ENCODE measurements around the gene STAT1. TPM values are rescaled to one million over a fixed set of nuclear protein-coding genes. Genes with fewer than 3 reads are reported as not detected.
A peak's percentile ranks its signal among the peaks of the same experiment; 100 is the strongest.

STAT1 gene
- polyA plus RNA-seq, 1 donor: 139 TPM

DNA sequence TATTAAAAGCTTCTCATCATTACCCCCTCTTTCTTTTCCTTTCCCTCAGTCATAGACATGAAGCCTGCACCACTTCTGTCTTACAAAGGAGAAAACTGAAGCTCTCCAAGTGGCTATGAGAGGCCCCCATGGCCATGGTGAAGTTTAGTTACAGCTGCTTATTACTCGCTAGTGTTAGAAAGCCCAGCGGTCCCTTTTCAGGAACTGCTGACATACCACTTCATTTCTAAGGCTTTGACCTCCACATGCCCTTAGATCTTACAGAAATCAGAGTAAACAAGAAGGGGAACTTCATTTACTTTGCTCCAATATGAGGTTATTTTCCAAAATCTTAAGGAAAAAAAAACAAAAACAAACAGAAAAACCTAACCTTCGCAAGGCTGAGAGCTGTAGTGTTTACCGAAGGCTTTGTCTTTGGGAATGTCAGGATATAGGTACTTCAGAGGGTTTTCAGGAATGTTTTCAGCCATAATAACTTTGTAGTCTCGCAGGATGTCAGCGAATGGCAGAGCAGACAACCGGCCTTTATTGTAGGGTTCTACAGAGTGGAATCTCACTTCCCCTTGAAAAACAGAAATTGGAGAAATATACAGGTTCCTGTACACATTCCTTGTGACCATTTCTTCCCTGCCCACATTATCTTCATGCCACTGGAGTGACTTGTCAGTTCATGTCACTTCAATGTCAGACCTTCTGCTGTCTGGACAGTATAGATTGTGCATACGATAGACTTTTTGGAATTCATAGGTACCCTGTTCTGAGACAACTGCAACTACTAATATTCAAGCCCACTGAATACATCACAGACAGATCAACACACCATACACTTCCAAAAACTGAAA is 18.8 kb upstream of the STAT1 start:
- no peak for DNase-seq

DNA sequence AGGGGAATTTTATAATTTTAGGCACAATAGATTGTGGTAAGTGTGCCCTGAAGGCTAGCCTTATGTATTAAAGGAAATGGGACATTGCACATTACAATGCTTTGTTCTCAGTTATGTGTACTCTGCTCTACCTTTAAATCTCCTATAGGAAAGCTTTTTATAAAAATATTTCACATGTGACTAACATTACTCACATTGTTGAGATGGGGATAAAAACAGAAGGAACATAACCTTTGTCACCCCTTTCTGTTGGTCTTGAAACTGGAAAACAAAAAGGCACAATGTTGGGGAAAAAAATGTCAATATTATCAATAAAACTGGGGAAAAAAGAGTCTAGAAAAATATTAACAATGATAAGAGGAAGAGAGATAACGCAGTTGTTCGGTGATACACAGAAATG is 17.3 kb upstream of the STAT1 start:
- DNase-seq: no peak

DNA sequence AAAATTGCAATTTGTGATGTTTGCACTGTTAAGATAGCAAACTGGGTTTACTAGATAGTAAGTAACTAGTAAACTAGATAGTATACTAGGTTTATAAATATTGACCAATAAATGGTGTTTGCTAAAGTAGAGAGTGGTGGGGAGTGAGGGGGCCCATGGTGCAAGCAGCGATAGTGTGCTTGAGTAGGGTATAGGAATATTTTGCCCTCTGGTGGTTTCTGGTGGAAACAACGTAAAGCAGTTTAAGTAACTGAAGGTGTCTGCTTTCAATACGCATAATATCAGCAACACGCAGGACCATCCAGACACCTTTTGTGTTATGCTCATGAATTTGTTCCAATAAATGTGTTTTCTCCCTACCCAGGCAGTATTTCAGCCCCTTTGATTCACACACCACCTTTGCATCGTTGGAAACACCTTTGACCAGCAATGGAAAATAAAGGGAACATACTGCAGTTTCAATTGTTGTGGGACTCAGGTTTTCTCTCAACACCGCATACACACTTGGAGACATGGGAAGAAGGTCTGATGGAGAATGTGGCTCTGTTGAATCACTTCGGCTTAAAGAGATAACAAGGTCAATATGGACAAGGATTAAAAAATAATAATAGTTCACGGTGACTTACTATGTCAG is 16.7 kb upstream of the STAT1 start:
- no peak for DNase-seq

DNA sequence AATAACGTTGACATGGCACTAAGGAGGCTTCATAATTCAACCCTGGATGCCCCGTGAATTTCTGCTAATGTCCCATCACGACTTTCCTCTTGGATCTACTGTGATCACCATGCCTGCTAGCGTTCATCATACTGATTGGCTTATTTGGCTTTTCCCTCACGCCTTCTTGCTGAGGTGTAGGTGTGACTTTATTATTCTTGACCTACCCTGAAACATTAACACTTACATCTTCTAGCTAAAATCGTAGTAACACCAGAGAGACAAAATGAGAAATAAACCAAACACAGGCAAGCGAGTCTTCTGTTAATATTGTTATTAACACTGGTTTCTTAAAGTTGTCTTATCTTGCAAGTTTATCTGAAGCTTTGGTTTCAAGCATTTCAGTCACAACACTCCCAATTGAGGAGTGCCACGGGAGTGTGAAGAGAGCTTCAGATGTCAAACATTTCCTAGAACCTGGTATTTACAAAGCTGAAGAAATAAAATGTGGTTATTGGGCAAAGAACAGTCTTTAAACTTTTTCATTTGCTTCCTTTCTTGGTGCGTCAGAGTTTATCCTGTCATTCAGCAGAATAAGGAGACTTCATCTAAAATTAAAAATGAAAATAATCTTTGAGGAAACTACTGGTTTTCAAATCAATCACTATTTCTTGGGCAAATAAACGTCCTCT is 15.4 kb upstream of the STAT1 start:
- DNase-seq: no peak

DNA sequence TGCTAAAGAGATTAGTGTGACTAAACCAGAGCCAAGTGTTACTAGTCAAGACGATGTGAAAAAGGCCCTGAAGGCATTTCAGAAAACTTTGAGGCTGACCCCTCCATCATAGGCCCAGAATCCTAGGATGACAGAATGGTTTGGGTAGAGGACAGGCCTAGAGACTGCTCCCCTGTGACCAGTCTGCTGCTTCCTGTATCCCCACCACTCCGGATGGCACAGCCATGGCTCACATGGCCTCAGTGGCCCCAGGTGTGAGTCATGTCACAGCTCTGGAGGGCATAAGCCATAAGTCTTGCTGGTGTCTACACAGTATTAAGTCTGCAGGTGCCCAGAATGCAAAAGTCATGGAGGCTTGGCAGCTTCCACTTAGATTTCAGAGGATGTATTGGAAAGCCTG is 12.4 kb upstream of the STAT1 start:
- no peak for DNase-seq

DNA sequence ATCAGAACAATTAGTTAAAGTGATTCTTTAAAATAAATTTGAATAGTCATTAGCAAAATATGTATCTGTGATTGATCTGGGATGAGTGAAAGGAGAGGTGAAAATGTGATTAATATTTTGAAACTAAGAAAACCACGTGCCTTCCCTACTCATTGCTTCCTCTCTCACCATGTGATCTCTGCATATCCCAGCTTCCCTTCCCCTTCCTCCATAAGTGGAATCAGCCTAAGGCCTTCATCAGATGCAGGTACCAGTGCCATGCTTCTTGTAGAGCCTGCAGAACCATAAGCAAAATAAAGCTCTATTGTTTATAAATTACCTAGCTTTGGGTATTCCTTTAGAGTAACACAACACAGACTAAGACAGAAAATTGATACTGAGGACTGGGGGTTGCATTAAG is 11.2 kb upstream of the STAT1 start:
- no peak for DNase-seq

DNA sequence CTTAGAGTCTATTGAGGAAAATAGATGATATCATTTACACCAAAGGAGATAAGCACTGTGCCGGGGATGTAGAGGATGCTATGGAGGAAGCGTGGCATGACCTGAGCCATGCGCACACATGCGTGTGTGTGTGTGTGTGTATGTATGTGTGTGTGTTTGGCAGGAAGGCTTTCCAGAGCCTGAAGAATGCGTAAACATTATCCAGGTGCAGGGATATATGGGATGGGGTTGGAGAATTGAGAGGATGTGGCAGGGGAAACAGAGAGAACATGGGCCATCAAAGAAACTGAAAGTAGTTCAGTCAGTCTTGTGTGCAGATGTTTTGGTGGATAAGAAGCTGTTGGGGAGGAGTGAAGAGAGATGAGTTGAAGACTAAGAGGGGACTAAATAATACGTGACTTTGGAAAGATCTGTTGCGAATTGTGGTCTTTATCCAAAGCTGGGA is 9.3 kb upstream of the STAT1 start:
- no peak for DNase-seq

DNA sequence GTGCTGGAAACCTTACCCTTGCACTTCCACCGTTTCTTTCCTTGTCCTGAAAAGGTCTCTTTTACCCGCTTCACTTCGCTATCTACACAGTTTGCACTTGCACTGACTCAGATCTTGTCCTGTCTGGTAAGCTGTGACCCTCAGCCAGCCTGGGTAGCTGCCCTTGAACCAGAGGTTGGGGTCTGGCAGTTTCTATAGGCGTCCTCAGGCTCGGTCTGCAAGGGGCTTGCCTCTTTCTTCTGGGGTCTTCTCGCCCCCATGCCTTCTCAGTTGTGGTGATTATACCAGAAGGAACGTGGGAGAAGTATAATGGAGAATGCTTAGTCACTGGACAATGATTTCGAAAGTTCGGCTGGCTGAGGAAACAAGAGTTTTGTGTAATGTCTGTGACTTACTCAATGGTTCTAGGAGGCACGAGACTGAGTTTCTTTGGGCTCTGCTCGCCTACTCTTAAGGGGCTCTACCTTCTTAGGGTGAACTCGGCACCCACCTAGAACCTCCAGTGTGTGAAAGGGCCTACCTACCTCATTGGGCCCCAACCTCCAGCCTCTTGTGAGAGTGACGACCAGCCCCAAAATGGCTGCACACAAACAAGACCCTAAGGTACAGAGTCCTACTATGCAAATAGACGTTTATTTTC is 6.9 kb upstream of the STAT1 start:
- no peak for DNase-seq

DNA sequence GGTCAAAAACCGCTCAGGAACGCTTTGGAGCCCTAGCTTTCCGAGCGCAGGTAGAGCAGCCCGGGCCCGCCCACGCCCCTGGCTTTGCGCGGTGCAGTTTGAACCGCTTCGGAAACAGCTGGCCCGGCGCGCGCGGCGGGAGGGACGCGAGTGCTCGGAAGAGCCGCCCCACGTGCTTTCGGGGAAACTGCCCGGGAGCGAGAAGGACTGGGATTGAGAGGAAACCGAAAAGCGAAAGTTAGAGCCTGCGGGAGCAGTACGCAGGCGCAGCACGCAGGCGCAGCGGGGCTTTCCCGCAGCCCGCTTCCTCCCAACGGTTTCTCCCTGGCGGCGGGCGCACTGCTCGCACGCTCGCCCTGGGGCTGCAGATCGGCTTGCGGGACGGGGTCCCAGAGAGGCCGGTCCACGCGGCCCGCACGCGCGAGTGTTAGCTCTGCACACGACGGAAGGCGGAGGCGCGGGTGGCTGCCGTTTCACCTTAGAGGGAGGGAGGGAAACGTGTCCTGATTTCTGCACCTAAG is 6.3 kb upstream of the STAT1 start:
- DNase-seq: peak; percentile 96

DNA sequence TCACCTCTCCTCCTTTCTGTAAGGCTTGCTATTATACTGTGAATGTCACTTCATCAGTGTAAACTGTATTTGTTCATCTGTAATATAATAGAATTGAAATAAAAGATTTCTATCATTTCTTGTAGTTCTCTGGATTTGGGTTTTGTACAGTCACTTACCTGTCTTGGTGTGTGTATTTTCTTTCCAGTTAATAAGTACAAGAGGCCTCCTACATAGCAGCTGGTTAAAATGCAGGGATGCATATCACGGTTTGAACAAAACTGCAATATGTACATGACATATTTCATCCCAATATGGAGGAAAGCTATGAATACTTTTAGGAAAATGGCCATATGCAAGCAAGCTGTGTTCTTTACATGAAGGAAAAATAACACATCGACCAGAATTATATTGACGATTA is 5.4 kb upstream of the STAT1 start:
- DNase-seq: no peak

DNA sequence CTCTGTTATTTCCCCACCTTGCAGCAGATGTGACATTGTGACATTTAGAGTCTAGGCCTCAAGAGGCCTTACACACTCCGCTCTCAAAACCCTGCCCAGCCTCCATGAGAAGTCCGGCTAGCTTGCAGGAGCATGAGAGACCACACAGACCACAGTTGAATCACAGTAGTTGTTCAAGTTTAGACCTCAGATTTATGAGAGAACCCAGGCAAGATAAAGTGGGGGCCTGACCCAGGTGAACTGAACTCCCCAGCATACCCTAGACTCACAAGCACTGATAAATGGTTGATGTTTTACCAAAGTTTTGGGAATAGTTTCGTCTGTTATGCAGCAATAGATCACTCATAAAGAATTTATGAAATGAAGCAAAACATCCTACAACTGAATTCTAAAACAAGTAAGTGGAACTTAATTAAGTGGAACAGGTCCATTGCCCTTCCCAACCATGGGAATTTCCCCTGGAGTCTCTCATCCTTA is 4.7 kb upstream of the STAT1 start:
- no peak for DNase-seq

DNA sequence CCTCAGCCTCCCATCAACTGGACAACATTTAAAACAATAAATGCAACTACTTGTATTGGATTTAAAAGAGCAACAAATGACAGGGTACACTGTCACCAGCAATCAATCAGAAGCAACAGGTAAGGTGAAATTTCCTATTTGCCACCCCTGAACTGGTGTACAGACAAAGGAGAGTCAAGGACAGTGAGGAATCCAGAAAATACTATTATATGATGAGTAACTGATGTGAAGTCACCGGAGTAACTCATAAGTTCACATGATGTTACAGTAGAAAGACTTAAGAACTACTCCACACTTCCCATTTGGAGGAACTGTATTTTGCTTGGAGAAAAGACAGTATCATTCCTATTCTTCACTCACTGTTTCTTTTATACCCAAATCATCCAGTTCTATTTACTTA is 4.1 kb upstream of the STAT1 start:
- no peak for DNase-seq

DNA sequence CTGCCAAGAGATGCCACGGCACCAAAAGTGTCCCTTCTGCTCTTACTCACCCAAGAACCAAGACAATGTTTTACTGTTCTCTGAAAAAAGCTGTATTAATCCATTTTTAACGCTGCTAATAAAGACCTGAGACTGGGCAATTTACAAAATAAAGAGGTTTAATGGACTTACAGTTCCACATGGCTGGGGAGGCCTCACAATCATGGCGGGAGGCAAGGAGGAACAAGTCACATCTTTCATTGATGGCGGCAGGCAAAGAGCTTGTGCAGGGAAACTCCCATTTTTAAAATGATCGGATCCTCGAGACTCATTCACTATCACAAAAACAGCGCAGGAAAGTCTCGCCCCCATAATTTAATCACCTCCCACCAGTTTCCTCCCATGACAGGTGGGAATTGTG is 1.9 kb upstream of the STAT1 start:
- no peak for DNase-seq

DNA sequence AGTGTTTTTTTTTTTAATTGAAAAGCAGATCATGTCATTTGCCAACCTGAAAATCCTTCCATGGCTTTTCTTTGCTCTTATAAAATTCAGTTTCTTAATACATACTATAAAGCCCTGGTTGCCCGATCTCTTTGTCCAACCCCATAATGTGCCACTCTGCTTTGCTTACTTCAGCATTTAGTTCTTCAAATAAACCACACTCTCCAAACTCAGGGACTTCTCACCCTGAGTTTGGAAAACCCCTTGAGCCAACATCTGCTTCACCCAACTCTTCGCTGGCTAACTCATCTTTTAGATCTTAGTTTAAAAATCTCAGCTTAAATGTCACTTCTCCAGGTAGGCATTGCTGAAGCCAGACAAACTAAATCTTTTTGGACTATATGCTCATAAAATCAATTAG is 1.3 kb upstream of the STAT1 start:
- no peak for DNase-seq

DNA sequence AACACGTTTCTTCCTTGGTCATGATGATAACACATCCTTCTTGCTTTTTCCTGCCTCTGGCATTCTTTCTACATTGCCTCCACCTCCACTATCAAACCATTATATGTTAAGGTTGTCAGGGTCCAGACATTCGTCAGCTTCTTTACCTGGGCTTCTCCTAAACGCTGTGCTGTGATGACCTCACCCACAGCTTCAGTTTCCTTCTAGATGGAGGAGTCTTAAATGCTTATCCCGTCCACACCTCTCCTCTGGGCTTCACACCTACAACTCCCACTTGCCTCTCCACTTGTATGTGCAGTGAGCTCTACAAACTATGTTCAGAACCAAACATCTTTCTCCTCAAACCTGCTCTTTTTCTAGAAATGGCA is 666 bp upstream of the STAT1 start:
- no peak for DNase-seq

DNA sequence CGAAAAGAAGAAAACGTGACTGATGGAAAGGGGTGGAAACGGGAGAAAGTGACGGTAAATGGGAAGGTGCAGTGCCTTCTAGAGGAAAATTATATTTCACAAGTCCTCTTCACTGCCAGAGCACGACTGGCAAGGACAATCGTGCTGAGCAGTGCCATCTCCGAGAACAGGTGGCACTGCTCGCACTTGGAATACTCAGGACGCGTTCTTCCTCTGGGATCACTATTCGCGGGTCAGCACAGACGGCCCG is 364 bp downstream of the STAT1 start:
- DNase-seq: no peak

DNA sequence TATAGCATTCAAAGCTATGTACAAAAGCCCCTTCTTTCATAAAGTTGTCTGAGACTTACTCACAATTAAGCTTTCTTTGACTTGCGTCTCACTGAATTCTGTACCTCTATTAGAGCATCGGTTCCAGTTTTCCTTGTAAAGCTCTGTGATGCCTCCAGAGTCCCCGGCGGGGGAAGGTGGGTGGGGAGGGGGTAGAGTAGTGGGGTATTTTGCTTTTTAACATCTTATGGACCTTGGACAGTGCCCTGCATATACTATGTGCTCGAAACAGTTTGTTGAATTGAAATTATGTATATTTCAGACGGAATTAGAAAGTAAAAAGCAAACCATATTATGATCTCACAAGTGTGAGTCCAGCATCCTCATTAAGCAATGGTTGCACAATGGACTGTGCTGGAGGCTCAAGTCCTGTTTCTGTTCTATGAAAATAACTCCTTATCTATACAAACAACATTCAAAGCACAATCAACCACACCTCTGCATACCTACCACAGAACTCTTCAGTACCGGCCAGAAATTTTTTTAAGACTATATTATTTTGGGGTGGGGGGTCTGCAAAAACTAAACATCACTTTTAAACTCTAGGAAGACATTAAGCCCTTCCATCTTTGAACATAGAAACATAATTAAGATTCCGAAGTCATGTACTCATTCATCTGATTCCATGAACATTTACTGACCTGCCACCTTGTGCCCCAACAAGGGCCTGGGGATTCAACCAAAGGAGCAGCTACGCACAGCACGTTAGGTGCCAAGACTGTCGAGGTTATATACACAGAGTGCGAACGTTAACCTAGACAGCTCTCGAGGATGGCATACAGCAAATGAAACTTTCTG is 908 bp downstream of the STAT1 start:
- no peak for DNase-seq

DNA sequence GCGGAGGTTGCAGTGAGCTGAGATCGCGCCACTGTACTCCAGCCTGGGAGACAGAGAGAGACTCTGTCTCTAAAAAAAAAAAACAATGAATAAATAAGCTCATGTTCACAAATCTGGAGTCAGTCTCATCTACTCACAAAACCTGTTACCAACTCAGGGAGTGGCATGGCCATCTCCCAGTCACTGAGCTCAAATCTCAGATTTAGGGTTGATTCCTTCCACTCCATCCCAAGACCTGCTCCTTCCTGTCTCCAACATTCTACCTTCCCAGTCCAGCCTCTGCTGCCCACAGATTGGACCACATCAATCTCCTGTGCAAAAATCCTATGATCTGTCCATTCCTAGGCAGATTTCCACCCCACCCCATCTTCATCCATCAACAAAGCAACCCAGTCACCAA is 1.6 kb downstream of the STAT1 start:
- no peak for DNase-seq

DNA sequence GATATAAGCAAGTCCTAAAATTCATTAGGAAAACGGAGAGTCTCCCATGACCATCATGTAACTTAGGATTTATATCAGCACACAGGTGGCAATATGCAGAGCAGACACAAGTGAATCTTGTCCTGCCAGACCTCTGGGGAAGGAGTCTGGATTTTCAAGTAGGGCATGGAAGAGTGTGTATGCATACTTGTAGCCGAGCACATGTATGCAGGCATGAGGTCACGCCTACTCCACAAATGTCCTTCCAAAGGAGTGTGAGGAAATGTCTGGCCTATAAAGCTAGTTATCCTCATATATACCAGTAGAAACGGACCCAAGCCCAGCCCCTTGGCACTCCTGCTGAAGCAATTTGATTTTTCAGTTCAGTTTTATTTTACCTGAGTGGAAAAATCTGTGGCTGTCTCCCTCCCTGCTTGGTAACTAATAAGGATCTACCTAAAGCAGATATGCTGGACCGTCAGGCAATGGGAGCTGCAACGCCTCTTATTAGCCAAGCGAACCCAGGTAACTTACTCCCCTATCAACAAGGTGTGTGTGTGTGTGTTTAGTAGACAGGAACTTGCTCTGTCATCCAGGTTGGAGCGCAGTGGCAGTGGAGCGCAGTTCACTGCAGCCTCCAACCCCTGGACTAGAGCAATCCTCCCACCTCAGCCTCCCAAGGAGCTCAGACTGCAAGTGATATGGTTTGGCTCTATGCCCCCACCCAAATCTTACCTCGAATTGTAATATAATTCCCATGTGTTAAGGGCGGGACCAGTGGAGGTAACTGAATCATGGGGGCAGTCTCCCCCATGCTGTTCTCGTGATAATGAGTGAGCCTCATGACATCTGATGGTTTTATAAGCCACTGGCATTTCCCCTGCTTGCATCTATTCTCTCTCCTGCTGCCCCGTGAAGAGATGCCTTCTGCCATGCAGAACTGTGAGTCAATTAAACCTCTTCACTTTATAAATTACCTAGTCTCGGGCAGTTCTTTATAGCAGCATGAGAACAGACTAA is 2.8 kb downstream of the STAT1 start:
- DNase-seq: no peak

DNA sequence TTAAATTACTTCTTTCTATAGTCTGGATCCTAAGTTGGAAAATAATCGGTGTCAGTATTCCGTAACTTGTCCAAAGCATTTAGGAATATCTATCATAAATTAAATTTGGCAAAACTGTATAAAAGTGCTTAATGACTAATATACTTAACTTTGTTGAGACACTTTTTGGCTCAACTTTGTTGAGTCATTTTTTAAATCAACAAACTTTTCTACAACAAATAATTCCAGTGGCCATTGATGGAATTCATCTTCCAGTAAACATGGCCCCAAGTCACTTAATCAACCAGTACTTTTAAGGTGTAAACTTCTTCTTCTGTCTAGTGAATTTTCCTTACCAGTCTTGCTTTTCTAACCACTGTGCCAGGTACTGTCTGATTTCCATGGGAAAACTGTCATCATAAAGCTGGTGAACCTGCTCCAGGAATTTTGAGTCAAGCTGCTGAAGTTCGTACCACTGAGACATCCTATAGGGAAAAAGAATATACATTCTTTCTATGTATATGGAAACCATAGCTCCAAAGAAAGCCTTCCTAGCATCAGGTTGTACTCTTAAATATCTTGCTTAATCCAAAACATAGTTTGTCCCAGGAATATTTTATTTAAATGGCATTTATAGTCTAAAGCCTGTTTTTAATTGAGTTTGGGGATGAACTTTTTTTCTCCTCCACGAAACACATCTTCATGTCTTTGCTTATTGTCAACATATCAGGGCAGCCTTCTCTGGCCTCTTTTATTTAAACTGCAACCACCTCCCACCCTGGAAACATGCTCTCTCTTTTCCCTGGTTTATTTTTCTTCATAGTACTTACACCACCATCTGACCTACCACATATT is 4.2 kb downstream of the STAT1 start:
- DNase-seq: no peak
